ENCODE results near the gene TFAP2D. TPM values are rescaled to one million over a fixed set of nuclear protein-coding genes. Genes with fewer than 3 reads are reported as not detected.

Gene TFAP2D
- total RNA-seq (2014; rRNA removed; shearing (Covaris generic)), result not detected in 2 replicates

DNA sequence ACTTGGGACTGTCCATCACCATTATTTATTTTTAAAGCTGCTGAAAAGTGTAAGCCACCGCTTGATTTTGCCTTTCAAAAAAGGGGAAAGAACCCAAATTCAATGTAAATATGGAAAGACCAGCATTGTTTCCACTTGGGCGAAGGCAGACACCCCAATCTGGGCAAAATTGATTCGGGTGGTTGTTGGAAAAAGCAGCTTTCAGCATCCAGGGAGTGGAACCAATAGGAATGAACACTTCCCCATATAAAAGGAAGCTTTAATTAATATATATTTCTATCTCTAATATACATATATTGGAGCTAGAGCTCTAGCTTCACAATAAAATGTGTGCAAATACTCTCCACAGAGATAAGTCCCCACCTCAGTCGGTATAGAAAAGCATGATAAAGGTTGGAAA lies at the start of gene TFAP2D:
Gene TFAP2D (plus strand): TSS at position 301 of the 400 bp plus-strand sequence. CDS start 530 bp downstream, outside the sequence.
- no peak for DNase-seq (ENCODE audit: low spot score)

DNA sequence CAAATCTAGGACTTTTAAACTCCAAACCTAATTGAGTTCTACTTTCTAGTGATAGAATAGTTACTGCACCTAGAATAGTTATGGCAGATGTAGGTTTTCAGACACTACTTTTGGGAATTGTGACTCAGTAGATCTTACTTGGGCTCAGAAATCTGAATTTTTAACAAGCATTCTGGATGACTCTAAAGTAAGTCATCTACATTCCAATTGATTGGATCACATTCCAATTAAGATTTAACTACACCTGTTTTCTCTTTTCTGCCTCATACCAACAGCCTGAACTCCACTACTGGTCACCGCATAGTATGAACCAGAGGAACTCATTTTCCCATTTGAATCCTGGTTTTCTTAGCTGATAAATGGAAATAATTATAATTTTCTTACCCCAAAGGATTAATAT lies 49.5 kb upstream of the TFAP2D start:
- DNase-seq (ENCODE audit: low spot score), result no peak

DNA sequence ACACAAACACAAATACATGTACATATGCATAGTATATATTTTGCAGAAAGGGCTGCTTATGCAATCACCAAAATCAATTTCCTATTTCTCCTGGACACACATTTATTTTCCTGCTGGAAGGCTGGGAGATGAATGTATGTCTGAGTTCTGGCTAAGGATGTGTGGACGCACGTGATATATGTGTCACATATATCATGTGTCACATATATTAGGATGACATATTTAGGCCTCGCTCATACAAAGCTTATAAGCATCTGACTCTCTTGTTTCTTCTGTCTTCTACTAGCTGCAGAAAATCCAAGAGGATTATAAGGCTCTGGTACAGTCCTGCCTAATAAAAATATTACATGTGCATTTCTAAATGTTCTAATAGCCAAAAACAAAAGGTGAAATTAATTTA lies 47.2 kb upstream of the TFAP2D start:
- no peak for DNase-seq (ENCODE audit: low spot score)

DNA sequence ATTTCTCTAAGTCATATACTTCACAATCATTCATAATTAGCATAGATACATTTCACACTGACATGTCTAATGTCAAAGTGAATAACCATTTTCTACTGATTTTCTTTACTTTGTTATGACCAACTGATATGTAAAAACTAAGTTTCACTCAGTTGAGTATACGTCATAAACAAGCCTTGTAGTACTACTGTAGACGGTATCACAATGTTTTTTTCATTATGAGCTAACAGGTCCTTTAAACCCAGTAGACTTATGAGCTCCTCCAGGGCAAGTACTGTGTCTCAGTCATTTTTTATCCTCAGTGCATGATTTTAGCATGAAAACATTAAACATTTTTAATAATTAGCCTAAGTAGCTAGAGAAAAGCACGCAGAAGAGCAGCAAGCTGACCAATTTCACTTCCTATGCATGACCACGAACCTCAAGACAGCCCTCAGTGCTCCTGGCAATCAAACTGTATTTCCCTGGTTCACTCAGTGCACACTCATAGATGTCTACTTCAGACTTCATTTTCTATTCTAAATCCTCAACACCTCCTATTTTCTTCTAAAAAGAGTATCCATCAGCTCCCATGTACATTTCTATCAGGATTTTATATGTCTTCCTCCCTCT lies 32.0 kb upstream of the TFAP2D start:
- no peak for DNase-seq (ENCODE audit: low spot score)

DNA sequence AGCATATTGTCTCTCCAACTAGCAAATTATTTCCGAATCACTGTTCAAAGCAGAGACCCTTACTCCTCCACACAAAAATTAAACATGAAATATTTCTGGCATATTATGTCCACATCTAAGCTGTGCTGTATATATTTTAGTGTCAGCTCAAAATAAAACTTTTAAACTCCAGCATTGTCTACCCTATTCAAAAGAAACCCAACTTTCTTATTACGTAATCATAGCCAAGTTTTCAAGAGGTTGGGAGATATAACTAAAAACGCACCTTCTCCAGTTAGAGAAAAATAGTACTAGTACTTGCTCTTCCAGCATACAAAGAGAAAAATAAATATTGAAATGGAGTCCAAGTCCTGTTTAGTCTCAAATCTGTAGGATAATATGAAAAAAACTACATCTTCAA lies 24.1 kb upstream of the TFAP2D start:
- no peak for DNase-seq (ENCODE audit: low spot score)

DNA sequence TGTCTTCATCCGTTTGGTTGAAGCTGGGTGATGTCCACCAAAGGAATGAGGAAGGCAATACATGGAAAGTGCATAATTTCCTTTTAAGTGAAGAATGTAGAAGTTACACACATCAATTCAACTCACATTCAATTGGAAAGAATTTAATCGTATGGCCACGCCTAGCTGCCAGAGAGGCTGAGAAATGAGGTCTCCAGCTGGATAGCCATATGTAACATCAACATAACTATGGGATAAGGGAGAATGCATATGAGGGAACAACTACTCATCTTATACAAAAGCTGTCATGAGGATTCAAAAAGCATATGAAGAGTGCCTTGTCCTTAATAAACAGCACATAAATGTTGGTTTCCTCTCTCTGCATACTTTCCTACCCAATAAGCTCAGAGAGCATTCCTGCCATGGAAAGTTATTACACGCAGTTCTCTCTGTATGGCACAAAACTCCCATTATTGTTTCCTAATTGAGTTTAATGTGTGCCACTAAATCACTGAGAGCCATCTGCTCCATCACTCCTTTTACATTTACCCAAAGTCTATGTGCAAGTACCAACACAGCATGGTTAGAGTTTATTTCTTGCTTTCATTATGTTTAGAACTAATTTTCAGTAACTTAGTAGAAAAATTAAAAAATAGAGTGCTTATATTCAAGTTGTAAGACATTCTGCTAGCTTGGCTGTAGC lies 21.4 kb upstream of the TFAP2D start:
- DNase-seq (ENCODE audit: low spot score), result no peak

DNA sequence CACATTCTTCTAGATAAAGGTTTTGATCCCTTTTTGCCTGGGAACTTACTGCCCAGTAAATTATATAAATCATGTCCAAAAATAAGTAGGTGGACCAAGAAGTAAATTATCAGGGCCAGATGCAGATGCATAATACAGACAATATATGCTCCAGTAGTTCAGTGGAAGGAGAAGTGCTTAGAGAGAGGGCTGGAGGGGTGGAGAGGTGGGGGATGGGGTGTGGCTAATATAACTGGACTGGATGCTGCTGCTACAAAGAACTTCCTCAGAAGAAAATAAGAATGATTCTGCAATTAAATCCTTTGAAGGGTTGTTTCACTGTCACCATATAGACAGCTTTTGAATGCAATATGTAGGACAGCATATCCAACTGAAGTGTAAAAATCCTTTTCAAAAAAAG lies 14.8 kb upstream of the TFAP2D start:
- no peak for DNase-seq (ENCODE audit: low spot score)

DNA sequence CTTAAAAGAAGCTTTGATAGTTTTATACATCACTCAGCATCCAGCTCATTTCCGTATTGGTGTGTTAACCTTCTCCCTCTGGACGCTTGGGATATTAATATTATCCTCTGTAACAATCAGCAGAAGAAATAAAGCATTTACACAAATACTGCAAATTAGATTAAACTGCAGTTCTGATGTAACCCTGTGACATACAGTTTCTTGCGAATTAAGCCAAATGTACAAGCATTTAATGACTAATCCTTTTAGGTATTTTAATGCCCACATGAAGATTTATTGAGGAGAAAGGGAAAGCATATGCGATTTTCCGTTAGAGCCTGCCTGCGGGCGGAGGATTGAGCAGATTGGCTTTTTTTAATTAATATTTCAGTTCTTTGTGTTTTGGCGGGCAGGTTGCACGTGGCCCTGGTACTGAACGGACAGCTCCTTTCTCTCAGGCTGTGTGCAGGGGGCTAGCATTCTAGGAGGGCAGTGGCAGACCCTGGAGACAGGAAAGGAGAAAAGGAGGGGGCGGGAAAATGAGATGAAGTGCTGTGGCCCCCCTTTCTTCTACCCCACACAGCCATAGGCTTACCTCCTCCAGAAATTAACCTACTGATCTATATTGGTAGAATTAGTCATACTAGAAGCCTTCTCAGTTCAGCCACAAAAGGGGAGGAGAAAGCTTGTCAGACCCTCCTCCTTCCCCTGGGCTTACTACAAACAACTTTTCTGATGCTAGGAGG lies 14.1 kb upstream of the TFAP2D start:
- DNase-seq (ENCODE audit: low spot score), result no peak

DNA sequence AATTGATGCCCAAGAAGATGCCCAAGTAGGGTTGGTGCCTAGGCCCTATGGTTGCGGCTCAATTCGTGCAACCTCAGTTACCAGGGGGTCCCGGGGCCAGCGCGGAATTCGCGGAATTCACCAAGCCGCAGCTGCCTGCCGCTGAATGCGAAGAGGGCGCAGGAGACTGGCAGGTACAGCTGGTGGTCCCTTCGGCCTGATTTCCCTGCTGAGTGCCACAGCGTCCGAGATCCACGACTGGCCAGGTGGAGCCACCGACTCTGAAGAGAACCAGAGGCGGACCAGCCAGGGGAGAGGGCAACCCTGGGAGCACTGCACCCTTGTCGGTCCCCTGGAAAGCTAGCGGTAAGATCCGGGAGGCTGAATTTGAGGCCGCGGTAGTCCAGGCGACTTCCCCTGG lies 6.8 kb upstream of the TFAP2D start:
- no peak for DNase-seq (ENCODE audit: low spot score)

DNA sequence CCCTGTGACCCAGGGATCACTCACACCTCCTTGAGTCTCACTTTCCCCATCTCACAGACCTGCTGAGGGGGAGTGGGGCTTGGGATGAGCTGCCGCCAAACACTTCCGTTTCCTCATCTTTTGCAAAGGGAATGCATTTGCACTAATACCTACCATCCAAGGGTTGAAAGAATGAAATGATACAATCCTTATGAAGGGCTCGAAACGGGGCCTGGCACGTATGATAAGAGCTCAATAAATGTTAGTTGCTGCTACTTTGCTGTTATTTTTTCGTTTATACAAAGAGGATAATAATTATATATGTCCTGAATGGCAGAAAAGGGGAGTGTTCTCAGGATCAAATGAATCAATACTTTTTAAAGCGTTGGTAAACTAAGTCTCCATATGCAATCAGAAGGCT lies 6.1 kb upstream of the TFAP2D start:
- DNase-seq (ENCODE audit: low spot score), result no peak

DNA sequence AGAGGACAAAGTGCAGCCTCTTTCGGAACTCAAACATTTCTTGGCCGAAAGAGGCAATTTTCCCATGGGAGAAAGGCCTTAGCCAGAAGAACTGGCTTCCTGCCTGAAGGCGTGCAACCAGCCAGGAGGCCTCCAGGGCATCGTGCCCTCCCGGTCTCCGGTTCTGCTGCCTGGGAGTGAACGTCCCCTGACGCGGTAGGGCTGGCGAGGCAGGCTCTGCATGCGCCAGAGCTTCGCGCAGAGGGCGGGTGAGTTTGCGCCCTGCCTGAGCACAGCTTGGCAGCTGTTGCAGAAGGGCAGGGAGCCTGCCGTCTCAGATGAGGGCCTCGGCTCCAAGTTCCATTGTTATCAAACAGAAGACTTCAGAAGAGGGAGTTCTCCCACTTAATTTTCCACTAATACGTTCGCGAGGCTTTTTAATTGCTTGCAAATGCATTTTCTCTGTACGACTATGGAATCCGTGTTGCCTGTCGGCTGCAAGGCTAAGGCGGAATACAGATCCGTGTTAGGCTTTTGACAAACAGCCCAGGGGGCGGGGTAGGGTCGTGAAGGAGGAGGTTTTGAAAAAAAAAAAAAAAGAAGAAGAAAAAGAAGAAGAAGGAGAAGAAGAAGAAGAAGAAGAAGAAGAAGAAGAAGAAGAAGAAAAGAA lies 5.5 kb upstream of the TFAP2D start:
- DNase-seq (ENCODE audit: low spot score), result no peak

DNA sequence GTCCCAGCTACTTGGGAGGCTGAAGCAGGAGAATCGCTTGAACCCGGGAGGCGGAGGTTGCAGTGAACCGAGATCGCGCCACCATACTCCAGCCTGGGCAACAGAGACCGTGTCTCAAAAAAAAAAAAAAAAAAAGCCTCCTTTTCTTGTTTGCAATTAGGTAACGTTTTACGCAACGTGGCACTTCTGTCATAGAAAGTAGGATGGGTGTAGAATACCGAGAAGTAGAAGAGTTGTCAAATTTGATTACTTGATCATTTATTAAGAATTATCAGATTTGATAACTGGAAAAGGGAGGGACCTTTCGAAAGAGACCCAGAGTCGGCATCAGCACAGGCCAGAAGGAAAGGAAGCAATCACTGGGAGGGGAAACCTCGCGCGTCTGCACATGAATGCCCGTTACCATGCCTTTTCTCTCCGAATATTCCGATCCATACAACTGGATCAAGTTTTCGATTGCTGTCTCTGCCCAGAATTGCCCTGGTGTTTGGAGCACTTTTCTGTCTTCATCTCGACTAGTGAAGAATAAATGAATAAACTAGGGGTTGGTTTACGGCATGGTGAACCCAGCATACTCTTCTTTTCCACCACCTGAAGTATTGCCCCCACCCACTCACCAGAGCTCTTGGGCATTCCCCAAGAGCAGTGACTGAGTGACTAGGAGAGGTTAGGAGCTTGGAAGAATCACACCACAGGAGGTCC lies 4.5 kb upstream of the TFAP2D start:
- DNase-seq (ENCODE audit: low spot score), result no peak

DNA sequence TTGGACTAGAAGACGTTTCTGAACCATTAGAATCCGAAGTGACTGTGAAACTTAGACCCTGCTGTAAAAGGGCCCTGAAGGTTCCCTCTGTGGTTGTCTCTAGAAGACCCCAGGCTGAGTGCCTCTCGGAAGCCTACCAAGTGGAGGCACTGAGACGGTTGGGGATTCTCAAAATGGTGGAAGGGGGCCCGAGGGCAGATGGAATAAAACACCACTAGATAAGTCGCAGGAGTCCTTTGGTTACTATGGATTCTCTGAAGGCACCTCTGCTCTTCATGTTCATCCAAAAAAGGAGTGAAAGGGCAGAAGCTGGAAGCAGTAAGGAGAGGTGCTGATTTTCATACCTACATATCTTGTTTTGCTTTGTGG lies 4.0 kb upstream of the TFAP2D start:
- no peak for DNase-seq (ENCODE audit: low spot score)

DNA sequence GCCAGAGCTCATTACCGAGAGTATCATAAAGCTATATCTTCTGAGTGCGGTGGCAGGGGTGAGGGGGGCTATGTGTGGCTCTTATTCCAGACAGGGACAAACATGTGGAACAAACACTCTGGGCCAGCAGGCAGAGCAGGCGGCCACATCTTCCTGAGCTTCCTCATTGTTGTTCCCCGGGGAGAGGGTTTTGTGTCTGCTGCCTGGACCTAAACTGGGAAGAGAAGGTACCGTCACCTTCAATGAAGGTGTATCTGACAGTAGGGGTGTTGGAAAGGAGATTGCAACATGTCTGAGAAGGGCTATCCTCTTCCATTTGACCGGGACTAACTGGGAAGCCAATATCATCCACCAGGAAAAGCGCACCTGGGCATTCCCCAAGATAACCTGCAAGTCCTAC lies 1.6 kb upstream of the TFAP2D start:
- DNase-seq (ENCODE audit: low spot score), result no peak

DNA sequence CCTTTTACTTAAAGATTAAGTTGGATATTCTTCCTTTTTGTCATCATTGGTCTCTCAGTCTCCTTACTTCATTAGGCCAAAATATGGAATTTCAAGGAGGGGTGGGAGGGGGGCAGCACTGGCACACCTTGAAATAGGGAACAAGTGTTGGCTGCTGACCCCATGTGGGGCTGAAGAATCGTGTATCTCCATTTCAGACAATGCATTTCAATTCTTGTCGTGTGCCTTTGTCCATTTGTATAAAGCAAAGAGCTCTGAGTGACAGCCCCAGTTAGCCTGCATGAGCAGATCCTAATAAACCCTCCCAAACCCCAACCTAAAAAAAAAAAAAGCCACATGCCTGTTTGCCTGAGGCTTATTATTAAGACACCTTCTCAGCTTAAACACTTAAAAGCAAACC lies 1.0 kb upstream of the TFAP2D start:
- DNase-seq (ENCODE audit: low spot score), result no peak

DNA sequence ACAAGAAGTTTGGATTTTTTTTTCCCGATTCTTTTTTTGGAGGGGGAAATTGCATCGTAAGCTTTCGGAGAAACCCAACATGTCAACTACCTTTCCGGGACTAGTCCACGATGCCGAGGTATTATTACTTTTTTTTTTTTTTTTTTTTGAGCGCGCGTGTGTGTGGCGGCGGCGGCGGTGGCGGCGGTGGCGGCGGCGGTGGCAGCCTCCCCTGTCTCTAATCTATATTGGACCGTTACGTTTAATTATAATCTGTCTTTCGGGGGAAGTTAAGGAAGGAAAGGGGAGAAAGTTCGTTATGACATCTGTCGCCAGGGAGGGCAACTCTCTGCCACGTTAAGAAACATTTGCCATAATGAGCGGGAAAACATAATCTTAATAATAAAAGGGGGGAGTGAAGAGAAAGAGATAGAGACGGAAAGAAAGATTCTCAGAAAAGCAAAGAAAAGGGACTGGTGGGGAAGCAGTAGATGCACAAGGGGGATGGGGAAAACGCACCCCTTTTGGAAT lies 706 bp downstream of the TFAP2D start:
- no peak for DNase-seq (ENCODE audit: low spot score)

DNA sequence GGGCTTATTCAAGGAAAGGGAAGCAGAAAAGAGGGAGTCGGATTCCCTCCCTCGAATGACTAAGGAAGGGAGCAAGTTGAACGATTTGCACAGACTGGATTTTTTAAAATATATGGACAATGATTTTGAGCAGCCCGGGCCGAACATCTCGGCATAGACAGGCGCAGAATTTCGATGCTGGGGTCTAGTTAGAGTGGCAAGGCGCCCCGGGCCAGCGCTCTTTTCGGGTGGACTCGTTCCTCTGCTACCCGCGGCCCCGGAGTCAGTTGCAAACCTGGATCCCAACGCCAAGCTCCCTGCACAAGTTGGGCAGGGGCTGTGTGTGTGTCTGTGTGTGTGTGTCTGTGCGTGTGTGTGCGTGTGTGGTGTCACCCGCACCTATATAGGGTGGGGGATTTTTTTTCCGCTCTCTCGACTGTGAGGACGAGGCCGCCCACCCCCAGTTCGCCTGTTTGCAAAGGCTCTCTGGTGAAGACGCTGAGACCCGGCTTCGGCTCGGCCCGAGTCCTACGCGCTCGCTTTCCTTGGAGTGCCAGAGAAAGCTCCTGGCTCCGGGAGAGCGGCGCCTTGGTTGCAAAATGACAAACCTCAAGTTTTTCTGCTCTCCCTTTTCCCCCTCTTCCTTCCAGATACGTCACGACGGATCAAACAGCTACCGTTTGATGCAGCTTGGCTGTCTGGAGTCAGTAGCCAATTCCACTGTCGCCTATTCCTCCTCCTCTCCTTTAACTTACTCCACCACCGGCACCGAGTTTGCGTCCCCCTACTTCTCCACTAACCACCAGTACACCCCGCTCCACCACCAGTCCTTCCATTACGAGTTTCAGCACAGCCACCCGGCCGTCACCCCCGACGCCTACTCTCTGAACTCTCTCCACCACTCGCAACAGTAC lies 1.4 kb downstream of the TFAP2D start:
- no peak for DNase-seq (ENCODE audit: low spot score)

DNA sequence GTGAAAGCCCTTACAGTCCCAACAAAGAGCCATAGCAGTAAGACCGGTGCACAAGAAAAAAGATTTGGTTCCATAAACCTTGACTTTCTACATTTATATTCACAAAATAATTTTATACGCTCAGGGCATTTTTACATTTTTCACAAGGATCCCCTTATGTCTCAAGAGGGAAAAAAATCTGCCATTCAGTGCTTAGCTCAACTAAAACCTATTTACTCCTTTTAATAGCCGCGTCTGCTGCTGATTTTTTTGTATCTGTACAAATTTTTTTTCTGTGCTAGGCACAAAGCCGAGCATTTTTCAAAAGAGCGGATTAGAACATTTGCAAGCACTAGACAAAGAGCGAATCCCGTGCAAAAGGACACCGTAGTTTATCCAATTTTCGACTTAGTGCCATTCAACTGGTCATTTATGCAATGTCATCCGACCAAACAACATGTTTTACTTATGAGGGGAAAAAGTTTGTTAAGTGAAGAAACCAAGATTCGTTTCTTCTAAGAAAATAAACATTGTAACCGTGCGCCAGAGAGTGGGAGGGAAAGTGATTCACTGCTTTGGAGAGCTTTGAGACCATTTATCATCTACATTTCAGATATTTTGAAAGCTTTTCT lies 3.7 kb downstream of the TFAP2D start:
- no peak for DNase-seq (ENCODE audit: low spot score)

DNA sequence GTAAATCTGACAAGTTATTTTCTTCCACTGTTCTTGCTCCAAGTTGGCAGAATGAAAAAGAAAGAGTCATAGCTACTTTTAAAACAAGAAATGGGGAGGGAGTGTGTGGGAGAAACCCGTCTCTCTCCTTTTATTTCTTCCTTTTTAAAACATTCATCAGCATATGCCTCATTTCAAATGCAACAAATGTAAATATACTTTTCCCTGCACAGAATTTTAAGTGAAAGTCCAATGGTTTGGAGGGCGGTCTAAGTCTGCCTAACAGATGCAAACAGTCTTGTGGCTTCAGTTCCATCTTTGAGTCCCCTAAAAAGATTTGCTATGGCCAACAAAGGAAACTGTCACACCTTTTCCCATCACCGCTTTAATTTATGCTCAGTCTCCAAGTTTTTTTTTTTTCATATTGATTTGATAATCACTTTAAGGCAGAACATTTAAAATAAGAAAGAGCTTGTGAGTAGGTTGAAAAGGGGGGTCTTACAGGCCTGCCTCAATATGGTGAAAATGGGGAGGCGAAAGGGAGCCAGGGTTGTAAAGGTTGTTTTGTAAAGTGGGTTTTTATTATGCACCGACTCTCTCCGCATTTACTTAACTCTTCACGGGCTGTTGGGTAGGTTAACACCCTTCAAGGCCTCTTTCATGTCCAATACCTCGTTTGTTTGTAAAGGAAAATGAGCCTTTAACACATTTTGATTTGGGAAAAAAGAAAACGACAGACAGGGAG lies 4.6 kb downstream of the TFAP2D start:
- DNase-seq (ENCODE audit: low spot score), result no peak

DNA sequence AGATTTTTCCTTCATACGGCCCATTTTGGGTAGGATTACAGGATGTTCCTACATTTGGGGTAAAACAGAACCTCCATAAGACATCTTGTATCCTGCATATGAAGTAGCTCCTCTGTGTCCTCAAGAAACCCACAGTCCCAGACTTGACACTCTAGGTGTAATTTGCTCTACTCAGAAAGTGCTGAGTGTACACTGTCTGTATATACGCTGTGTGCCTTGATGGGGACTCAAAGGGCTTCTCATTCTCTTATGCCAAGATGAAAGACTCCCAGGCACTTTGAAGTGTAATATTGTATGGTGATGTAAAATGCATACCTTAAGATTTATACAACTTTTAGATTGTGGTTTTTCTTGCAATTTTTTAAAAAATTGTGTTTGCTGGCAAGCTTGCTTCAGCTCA lies 5.2 kb downstream of the TFAP2D start:
- DNase-seq (ENCODE audit: low spot score), result no peak
